ENCODE data around the gene WDFY4.

The WDFY4 gene

GRCh38 chr10:48773580-48773979 lies 88.9 kb downstream of the WDFY4 start:
- DNase-seq = no peak

GRCh38 chr10:48774416-48775205 lies 89.9 kb downstream of the WDFY4 start:
- no peak for DNase-seq

- DNase-seq = no peak
Observed at GRCh38 chr10:48775206-48775517, 90.5 kb downstream of the WDFY4 start.

DNA sequence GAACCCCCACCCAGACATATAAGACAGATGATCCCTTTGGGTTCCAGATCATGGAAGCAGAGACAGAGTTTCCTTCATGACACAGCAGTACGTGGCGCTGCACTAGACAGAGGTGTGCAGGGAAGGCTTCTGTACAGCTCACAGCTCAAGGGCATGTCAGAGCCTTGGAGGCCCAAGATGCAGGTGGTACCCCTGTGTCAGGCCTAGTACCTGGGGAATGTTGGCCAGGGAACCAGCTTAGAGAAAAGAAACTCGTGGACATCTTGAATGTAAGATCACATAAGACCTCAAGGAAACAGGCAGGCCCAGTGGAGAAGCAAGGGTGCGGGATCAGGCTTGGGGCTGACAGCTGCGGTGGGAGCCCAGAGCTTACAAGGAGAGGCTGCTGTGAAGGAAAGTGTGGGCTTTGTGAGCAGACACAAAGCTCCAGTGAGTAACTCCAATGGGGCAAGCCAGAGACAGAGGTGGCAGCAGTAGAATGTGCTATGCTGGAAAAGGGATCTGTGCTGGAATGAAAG lies 91.4 kb downstream of the WDFY4 start:
- DNase-seq = no peak

- DNase-seq = no peak
Observed at GRCh38 chr10:48776528-48776927, 91.9 kb downstream of the WDFY4 start.

- DNase-seq = no peak
Observed at GRCh38 chr10:48777110-48777509, 92.4 kb downstream of the WDFY4 start.

- no peak for DNase-seq
Observed at GRCh38 chr10:48778193-48778857, 93.7 kb downstream of the WDFY4 start.

- DNase-seq = no peak
Observed at GRCh38 chr10:48779077-48779476, 94.4 kb downstream of the WDFY4 start.

- DNase-seq = no peak
Observed at GRCh38 chr10:48779546-48780152, 95.0 kb downstream of the WDFY4 start.

DNA sequence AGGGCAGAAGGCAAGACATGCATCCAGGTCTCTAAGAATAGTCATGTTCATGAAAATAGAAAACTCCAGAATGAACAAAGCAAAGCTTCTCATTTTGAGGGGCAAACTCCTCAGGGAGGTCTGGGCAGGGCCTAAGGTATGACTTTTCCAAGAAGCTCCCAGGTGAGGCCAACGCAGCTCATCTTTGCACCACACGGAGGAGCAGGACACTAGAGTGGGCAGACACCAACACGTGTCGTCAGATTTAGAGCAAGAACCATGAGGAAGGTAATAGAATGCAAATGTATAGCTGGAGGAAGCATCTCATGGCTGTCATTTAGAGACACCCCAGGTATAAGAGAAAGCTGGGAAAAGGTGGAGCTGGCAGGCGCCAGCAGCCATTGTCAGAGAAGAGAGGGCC lies 95.7 kb downstream of the WDFY4 start:
- no peak for DNase-seq

GRCh38 chr10:48782386-48782785 lies 97.7 kb downstream of the WDFY4 start:
- DNase-seq = no peak

- no peak for DNase-seq
Observed at GRCh38 chr10:48784031-48784430, 99.4 kb downstream of the WDFY4 start.

DNA sequence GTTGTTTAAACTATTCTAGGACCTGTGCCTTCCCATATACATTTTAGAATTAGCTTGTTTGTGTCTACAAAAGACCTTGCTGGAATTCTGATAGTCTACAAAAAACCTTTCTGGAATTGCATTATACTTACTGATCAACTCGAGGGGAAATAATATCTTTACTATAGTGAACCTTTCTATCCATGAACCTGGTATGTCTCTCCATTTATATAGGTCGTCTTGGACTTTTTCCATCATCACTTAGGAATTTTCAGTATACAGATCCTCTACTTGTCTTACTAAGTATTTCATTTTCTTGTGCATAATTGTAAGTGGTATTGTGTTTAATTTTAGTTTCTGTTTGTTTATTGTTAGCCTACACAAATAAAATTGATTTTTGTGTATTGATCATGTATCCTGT lies 101.1 kb downstream of the WDFY4 start:
- no peak for DNase-seq

- DNase-seq = no peak
Observed at GRCh38 chr10:48786606-48787282, 102.1 kb downstream of the WDFY4 start.

DNA sequence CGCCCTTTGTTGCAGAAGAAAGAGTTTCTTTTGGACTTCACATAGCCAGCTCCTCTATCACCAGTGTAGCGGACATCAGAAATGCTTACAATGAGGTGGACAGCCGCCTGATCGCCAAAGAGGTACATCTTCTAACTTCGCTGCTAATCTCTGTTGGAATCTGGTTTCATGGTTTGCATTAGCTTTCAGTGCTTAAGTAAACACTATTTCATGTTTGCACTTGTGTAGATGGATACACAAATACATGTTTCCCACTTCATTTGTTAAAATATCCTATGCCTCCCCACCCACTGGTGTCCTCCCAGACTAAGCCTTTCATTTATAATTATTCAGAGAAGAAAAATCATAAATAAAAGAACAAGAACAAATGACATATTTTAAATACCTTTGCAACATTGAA lies 103.9 kb downstream of the WDFY4 start:
- no peak for DNase-seq

GRCh38 chr10:48789486-48790456 lies 105.1 kb downstream of the WDFY4 start:
- DNase-seq = no peak

GRCh38 chr10:48790457-48791044 lies 105.9 kb downstream of the WDFY4 start:
- DNase-seq = no peak

DNA sequence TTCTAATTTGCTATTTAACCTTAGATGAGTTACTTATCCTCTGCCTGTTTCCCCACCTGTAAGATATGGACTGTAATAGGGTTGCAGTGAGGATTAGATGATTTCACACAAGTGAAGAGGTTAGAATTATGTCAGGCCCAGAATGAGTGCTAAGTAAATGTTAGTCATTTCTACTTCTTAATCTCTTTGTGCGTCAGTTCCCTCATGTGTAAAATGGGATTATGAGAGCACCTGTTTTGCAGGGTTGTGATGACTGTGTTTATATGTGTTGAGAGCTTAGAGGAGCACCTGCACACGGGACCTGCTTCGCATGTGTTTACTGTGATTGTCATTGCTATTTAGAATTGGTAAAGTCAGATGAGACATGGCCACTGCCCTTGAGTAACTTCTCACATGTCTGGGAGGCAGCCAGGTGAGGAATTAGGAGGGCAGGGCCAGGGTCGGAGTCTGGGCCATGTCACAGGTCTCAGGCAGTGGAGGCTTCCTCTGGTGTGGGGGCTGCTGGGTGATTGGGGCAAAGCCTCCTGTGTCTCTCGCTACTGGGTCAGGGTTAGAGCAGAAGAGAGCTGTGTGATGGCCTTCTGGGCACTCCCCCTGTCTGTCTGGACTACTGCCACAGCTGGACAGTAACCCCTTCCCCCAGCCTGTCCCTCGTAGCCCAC lies 106.7 kb downstream of the WDFY4 start:
- no peak for DNase-seq

GRCh38 chr10:48792121-48792520 lies 107.4 kb downstream of the WDFY4 start:
- no peak for DNase-seq

GRCh38 chr10:48792687-48793096 lies 108.0 kb downstream of the WDFY4 start:
- DNase-seq = no peak

- no peak for DNase-seq
Observed at GRCh38 chr10:48794074-48794473, 109.4 kb downstream of the WDFY4 start.
